Colonic mucosa (tissue), 4 donors: ENCODE measurements around the gene DNMT3A. TPM values are rescaled to one million over a fixed set of nuclear protein-coding genes. Genes with fewer than 3 reads are reported as not detected.

ENCODE experiments used
- DNase-seq: peaks from one replicate; pipeline ENCODE4 v3.0.0-alpha.2; 2020
- H3K27ac ChIP-seq: fragments of 200-600 bp; one replicate; pipeline ENCODE4 v1.8.0; 2021
- H3K27me3 ChIP-seq: fragments of 200-600 bp; one replicate; pipeline ENCODE4 v1.8.0; 2021
- H3K36me3 ChIP-seq: fragments of 200-600 bp; one replicate; pipeline ENCODE4 v1.8.0; 2021
- H3K4me1 ChIP-seq: fragments of 200-600 bp; one replicate; pipeline ENCODE4 v1.8.0; 2021; ENCODE audit warnings: mild to moderate bottlenecking
- H3K4me3 ChIP-seq: fragments of 200-600 bp; one replicate; pipeline ENCODE4 v1.8.0; 2021
- H3K9ac ChIP-seq, 2 donors: one replicate each; pipeline ENCODE4 v1.7.0; 2013; ENCODE audit warnings: control low read depth in 2 of 2, low read depth in 2 of 2, low read length in 2 of 2
- H3K9me3 ChIP-seq: fragments of 200-600 bp; one replicate; pipeline ENCODE4 v1.8.0; 2021
- intact Hi-C: fragments of 100-400 bp; cut with DNase I; formaldehyde crosslinking; loops from one replicate; pipeline ENCODE4 v1.14.1; 2022
- total RNA-seq, 2 donors: library from RNA; stranded (reverse); fragmentation: NEBNext Ultra II Directional in 1 of 2; extraction: Animal tissue kit (Norgen Biotek cat#: 25700) in 1 of 2; gene quantifications; one replicate each; pipeline ENCODE4 v1.2.1, GENCODE V29; 2021
- TF ChIP-seq, protein P1 (sequence below): fragments of 200-600 bp; IDR thresholded peaks from one replicate; pipeline ENCODE4 v1.8.0; 2022; ENCODE audit warnings: antibody characterized with exemption, mild to moderate bottlenecking
- donor health status: healthy.
- donor health status: DM: no; HTN: no; CAD: no.
- donor health status: DM: no; HTN: no; CAD: no.

The DNMT3A gene
- total RNA-seq, 2 donors from 2014 or later, result 30.8 to 44.5 TPM

DNA sequence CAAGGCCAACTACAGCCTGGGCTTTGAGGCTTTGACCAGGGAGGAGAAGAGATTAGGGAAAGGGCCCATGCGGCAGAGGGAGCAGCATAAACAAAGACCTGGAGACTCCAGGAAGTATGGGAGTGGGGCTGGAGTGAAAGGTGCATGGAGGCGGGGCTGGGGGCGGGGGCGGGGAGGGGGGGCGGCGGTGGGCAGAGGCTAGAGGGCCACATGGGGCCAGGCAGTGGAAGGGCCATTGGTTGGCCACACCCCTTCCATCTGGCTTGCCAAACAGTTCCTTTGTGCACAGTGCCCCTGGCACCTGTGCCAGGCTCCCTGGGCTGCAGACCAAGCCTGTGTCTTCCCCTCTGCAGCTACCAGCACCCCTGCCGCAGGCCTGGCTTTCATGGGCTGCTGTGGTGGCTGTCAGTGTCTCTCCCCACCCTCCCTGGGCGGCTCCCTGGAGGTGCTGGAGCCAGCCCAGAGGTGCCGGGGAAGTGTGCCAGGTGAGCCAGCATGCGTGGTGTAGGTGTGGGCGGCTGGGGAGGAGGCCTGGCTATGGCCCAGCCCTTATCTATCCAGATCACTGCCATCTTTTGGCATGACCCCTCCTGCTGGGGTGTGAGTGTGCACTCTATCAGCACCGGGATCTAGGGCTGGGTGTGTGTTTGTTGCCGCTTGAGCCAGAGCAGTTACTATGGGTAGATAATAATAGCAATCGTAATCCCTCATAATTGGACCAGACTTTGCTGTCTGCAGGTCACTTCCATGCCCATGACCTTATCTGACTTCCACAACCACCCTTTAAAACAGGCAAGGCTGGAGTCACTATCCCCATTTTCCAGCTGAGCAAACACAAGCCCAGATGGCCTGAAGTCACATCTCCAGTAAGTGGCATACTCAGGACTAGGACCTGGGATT, 30.5 kb downstream of the DNMT3A start:
- peak; percentile 88 for DNase-seq
- no peak overlapping the region for H3K4me3 ChIP-seq
- H3K36me3 ChIP-seq, result no peaks in the 10 kb centered on the region
- H3K9me3 ChIP-seq, result no peaks in the 10 kb centered on the region
- TF ChIP-seq, protein P1, sequence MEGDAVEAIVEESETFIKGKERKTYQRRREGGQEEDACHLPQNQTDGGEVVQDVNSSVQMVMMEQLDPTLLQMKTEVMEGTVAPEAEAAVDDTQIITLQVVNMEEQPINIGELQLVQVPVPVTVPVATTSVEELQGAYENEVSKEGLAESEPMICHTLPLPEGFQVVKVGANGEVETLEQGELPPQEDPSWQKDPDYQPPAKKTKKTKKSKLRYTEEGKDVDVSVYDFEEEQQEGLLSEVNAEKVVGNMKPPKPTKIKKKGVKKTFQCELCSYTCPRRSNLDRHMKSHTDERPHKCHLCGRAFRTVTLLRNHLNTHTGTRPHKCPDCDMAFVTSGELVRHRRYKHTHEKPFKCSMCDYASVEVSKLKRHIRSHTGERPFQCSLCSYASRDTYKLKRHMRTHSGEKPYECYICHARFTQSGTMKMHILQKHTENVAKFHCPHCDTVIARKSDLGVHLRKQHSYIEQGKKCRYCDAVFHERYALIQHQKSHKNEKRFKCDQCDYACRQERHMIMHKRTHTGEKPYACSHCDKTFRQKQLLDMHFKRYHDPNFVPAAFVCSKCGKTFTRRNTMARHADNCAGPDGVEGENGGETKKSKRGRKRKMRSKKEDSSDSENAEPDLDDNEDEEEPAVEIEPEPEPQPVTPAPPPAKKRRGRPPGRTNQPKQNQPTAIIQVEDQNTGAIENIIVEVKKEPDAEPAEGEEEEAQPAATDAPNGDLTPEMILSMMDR, result no peak
- H3K27me3 ChIP-seq, result no peaks in the 10 kb centered on the region
- H3K4me1 ChIP-seq, result peaks cover 21% of the 10 kb centered on the region
- intact Hi-C loops, result no loop called here
- no peak overlapping the region for H3K27ac ChIP-seq
- H3K9ac ChIP-seq, result no peak overlapping the region

DNA sequence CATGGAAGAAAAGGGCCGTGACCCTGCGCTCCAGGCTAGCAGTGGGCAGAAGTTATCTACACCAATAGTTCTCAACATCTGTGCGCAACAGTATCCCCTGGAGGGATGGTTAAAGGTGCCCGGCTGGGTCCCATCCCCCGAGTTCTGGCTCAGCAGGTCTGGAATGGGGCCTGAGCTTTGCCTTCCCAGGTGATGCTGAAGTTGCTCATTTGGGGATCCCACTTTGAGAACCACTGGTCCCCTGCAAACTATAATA, 31.1 kb downstream of the DNMT3A start:
- Histone ChIP-seq H3K4me1 (peaks cover 21% of the 10 kb centered on the region), H3K27ac (no peak overlapping the region), H3K4me3 (no peak overlapping the region), H3K9ac (no peak overlapping the region), H3K27me3 (no peaks in the 10 kb centered on the region), H3K36me3 (no peaks in the 10 kb centered on the region), H3K9me3 (no peaks in the 10 kb centered on the region)
- TF ChIP-seq, protein P1, result no peak
- DNase-seq, result no peak
- intact Hi-C loops, result no loop called here

DNA sequence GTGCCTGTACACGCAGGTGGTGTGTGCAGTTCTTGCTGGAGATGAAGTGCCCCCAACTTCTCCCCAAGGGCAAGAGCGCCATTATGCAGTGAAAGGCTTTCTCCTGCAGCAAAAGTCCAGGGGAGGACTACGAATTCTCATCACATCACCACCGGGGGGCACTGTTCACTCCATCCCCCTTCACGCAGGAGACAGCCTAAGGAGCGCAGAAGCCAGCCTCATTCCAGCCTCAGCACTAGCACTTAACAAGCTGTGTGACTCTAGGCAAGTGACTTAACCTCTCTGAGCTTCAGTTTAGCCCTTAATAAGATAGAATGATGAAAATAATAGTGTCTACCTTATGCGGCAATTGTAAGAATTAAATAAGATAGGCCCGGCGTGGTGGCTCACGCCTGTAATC, 32.3 kb downstream of the DNMT3A start:
- no peak overlapping the region for H3K27ac ChIP-seq
- DNase-seq, result peak; percentile 60
- H3K27me3 ChIP-seq, result no peaks in the 10 kb centered on the region
- TF ChIP-seq, protein P1, result peak; percentile 20
- intact Hi-C loops, result no loop called here
- H3K36me3 ChIP-seq, result no peaks in the 10 kb centered on the region
- H3K9ac ChIP-seq, result no peak overlapping the region
- H3K4me1 ChIP-seq, result peaks cover 14% of the 10 kb centered on the region
- H3K4me3 ChIP-seq, result no peak overlapping the region
- no peaks in the 10 kb centered on the region for H3K9me3 ChIP-seq

DNA sequence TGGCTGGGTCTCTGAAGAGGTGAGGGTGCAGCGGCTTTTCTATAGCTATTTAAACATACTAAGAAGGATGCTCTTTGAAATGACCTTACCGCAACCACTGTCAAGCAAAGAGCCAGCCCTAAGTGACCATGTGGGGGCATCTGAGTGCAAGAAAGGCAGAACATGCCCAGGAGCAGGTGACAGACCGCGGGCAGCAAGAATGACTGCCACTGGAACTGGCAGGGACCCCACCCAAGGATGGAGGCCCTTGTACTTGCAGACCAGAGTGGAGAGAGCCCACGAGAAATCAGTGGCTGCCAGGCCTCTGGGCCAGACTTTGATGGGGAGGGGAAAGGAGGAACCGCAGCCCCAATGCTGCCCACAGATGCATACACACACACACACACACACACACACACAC, 33.1 kb downstream of the DNMT3A start:
- Histone ChIP-seq H3K4me1 (peaks cover 14% of the 10 kb centered on the region), H3K9me3 (no peaks in the 10 kb centered on the region), H3K4me3 (no peak overlapping the region), H3K27me3 (no peaks in the 10 kb centered on the region), H3K27ac (no peak overlapping the region), H3K9ac (no peak overlapping the region), H3K36me3 (no peaks in the 10 kb centered on the region)
- intact Hi-C loops, result no loop called here
- TF ChIP-seq, protein P1, result no peak
- DNase-seq, result no peak

DNA sequence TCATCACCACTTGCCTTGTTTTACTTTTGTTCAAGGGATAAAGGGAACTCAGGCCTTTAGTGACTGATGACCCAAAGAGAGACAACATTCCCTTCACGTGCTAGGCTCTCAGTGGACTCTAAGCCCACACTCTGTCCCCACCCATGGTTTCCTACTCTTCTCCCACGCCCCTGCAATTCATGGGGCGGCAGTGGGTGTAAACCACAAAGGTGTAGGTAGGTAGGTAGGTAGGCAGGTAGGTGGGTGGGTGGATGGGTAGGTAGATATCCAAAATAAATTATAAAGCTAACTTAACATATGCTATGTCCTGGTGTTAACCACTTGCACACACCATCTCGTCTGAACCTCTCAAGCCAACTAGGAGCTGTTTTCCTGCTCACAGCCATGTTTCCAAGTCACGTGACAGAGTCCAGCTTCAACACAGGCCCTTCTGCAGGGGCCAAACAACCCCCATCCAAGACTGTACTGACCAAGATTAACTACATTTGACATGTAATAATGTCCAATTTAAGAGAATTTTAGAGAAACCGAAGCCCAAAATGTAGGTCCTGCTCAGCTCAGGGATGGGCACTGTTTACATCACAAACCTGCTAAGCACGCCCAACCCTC, 33.7 kb downstream of the DNMT3A start:
- Histone ChIP-seq H3K27me3 (no peaks in the 10 kb centered on the region), H3K36me3 (peaks cover 4% of the 10 kb centered on the region), H3K27ac (no peak overlapping the region), H3K9me3 (no peaks in the 10 kb centered on the region), H3K4me1 (peaks cover 14% of the 10 kb centered on the region), H3K9ac (no peak overlapping the region), H3K4me3 (no peak overlapping the region)
- intact Hi-C loops, result no loop called here
- TF ChIP-seq, protein P1, result no peak
- no peak for DNase-seq
